Adrenal gland (tissue), 5 donors: ENCODE measurements around the gene BRD4.

ENCODE experiments used
- CTCF ChIP-seq, 6 experiments: fragments of 450-650 bp in 4 of 6; fragments of 200-600 bp in 2 of 6; sonication (generic) in 1 of 6; IDR thresholded peaks; 1 replicate in 5 of 6; 2 replicates in 1 of 6; pipeline versions ENCODE4 v1.5.1 to v1.8.0; 2016 to 2021; ENCODE audit warnings: antibody characterized with exemption in 6 of 6, mild to moderate bottlenecking in 2 of 6, moderate library complexity in 1 of 6
- POLR2A ChIP-seq, 2 donors: fragments of 450-650 bp; IDR thresholded peaks; one replicate each; pipeline ENCODE4 v1.6.1; 2017; ENCODE audit warnings: antibody characterized with exemption in 2 of 2, mild to moderate bottlenecking in 2 of 2, moderate library complexity in 1 of 2
- donor health status: DM: no; HTN: no; CAD: no.

GRCh38 chr19:15286688-15287365, 45.5 kb downstream of the BRD4 start:
- TF ChIP-seq CTCF (IDR thresholded peaks at IDR 0.05) (no peak), POLR2A (IDR thresholded peaks at IDR 0.05) (no peak)
